Uterine smooth muscle cell (primary cell): Measurements from ENCODE around the gene CBLN2. TPM values are rescaled to one million over a fixed set of nuclear protein-coding genes. Genes with fewer than 3 reads are reported as not detected.

ENCODE experiments used
- total RNA-seq: library from RNA; depleted of rRNA; stranded (reverse); fragments of >200 nt; gene quantifications from 2 replicates; pipeline ENCODE4 v1.2.3, GENCODE V29; 2014

CBLN2 gene
- total RNA-seq, result 0.11 TPM in 1 of 2 replicates, not detected in the other

GRCh38 chr18:72544092-72544886, at the start of gene CBLN2:
Gene CBLN2, minus strand, starts transcription at chr18:72544342. Its CDS starts 2,182 bp downstream, at chr18:72542160.

